K562 (cell line): ENCODE measurements around the gene TMOD2. TPM values are rescaled to one million over a fixed set of nuclear protein-coding genes. Genes with fewer than 3 reads are reported as not detected.

Experiments
- CBX3 ChIP-seq, 2 experiments: IDR thresholded peaks; 1 replicate in 1 of 2; 2 replicates in 1 of 2; pipeline ENCODE4 v1.6.1; 2012; ENCODE audit warnings: inconsistent platforms in 2 of 2, low read length in 2 of 2, borderline replicate concordance in 1 of 2, control low read depth in 1 of 2
- CSDE1 ChIP-seq, 2 experiments: fragments of 450-650 bp; IDR thresholded peaks; 2 replicates each; pipeline ENCODE4 v1.6.1; 2016; ENCODE audit warnings: mild to moderate bottlenecking in 1 of 2
- CTCF ChIP-seq, 3 experiments: IDR thresholded peaks in 2 of 3; conservative IDR thresholded peaks in 1 of 3; 2 replicates each; pipeline ENCODE4 v1.5.1; 2011 to 2012; ENCODE audit warnings: low read length in 3 of 3, mild to moderate bottlenecking in 3 of 3, control low read depth in 2 of 3, improper control_type of control experiment in 1 of 3, inconsistent platforms in 1 of 3, low read depth in 1 of 3, mixed read lengths in 1 of 3, moderate library complexity in 1 of 3; ENCODE audit not compliant: insufficient read depth in 2 of 3
- DLX4 ChIP-seq: fragments of 250-450 bp; sonication (Bioruptor Pico); IDR thresholded peaks from 2 replicates; pipeline ENCODE4 v1.6.1; 2021; ENCODE audit warnings: mild to moderate bottlenecking
- HDGF ChIP-seq: fragments of 450-650 bp; IDR thresholded peaks from 2 replicates; pipeline ENCODE4 v1.6.1; 2016
- HSF4 ChIP-seq: fragments of 250-450 bp; sonication (Bioruptor Pico); IDR thresholded peaks from 2 replicates; pipeline ENCODE4 v2.1.2; 2022; ENCODE audit warnings: mild to moderate bottlenecking, moderate library complexity, borderline replicate concordance
- KLF1 ChIP-seq: fragments of 450-650 bp; IDR thresholded peaks from 2 replicates; pipeline ENCODE4 v1.6.1; 2016; ENCODE audit warnings: missing genetic modification characterization, missing compliant biosample characterization
- KLF16 ChIP-seq: IDR thresholded peaks from 2 replicates; pipeline ENCODE4 v1.6.1; 2016; ENCODE audit warnings: antibody characterized with exemption
- MAFK ChIP-seq: IDR thresholded peaks from 2 replicates; pipeline ENCODE4 v1.6.1; 2011; ENCODE audit warnings: low read length, improper control_type of control experiment
- NELFE ChIP-seq: IDR thresholded peaks from 2 replicates; pipeline ENCODE4 v1.6.1; 2011; ENCODE audit warnings: mild to moderate bottlenecking; ENCODE audit not compliant: insufficient read depth, insufficient read length
- NFXL1 ChIP-seq: fragments of 450-650 bp; formaldehyde crosslinking; IDR thresholded peaks from 2 replicates; pipeline ENCODE4 v1.4.0; 2021; ENCODE audit warnings: mild to moderate bottlenecking
- NR2C2 ChIP-seq, 2 experiments: fragments of 200-800 bp in 1 of 2; sonication (Bioruptor generic) in 1 of 2; sonication (generic) in 1 of 2; formaldehyde crosslinking in 1 of 2; IDR thresholded peaks; 2 replicates each; pipeline versions ENCODE4 v1.6.1 to v1.8.0; 2016 to 2022; ENCODE audit warnings: mild to moderate bottlenecking in 1 of 2, missing compliant biosample characterization in 1 of 2, missing genetic modification characterization in 1 of 2, missing genetic modification reagents in 1 of 2
- RB1 ChIP-seq: fragments of 450-650 bp; IDR thresholded peaks from 2 replicates; pipeline ENCODE4 v1.6.1; 2017; ENCODE audit warnings: low read depth, mild to moderate bottlenecking
- RCOR1 ChIP-seq, 2 experiments: IDR thresholded peaks; 2 replicates each; pipeline ENCODE4 v1.6.1; 2012; ENCODE audit warnings: low read depth in 2 of 2, low read length in 2 of 2, borderline replicate concordance in 1 of 2, improper control_type of control experiment in 1 of 2
- SMC3 ChIP-seq: conservative IDR thresholded peaks from 2 replicates; pipeline ENCODE4 v1.6.1; 2011; ENCODE audit warnings: low read depth, low read length, improper control_type of control experiment; ENCODE audit not compliant: insufficient read depth
- TRIM28 ChIP-seq: fragments of 450-650 bp; IDR thresholded peaks from 2 replicates; pipeline ENCODE4 v1.6.1; 2017
- XRCC5 ChIP-seq: fragments of 200-400 bp; formaldehyde crosslinking; IDR thresholded peaks from 2 replicates; pipeline ENCODE4 v1.6.1; 2017; ENCODE audit warnings: low read depth, mild to moderate bottlenecking, low read length
- ZNF316 ChIP-seq: fragments of 450-650 bp; IDR thresholded peaks from 2 replicates; pipeline ENCODE4 v1.6.1; 2016
- ZNF384 ChIP-seq: IDR thresholded peaks from 2 replicates; pipeline ENCODE4 v1.6.1; 2012; ENCODE audit warnings: low read depth, low read length, improper control_type of control experiment
- polyA plus RNA-seq, 8 experiments: library from polyadenylated mRNA; depleted of rRNA in 4 of 8; stranded (reverse) in 5 of 8; unstranded in 3 of 8; fragments of >200 nt; fragmentation: Nextera tagmentation in 2 of 8; fragmentation: Illumina TruSeq in 1 of 8; extraction: Ambion mirVana in 2 of 8; extraction: Trizol in 1 of 8; gene quantifications; 2 replicates each; pipeline versions ENCODE4 v1.2.1 to v1.2.3, GENCODE V29; 2011 to 2014; ENCODE audit warnings: inconsistent platforms in 1 of 8, missing spikeins in 1 of 8
- total RNA-seq, 7 experiments: library from RNA; depleted of rRNA in 6 of 7; stranded (reverse); fragments of >200 nt in 6 of 7; fragmentation: Illumina TruSeq in 2 of 7; extraction: Trizol in 2 of 7; gene quantifications; 2 replicates each; pipeline versions ENCODE4 v1.2.1 to v1.2.3, GENCODE V29; 2011 to 2021; ENCODE audit warnings: low replicate concordance in 1 of 7

The TMOD2 gene
- total and polyA plus RNA-seq, 9 of the 15 experiments (the other 6 are each of a cell fraction or from before 2014, with no cell fraction given): 0.49 to 3.8 (median 3.0) TPM

GRCh38 chr15:51775967-51776816 is 24.8 kb downstream of the TMOD2 start (continued):
- TF ChIP-seq CTCF (IDR thresholded peaks at IDR 0.05 in 2 of 3, conservative IDR thresholded peaks at IDR 0.05 in 1 of 3; ENCODE audit: insufficient read depth in 2 of 3, low read depth in 1 of 3, low read length in 3 of 3) (peak; percentile 79 to 93 (median 80)), CSDE1 (IDR thresholded peaks at IDR 0.05) (no peak), ZNF316 (peak; percentile 98), NR2C2 (CRISPR knock-in tag; IDR thresholded peaks at IDR 0.05) (no peak), NR2C2 (tag; IDR thresholded peaks at IDR 0.05) (0 out of 2 replicates have a peak, but pooled peaks have one; percentile 16), HSF4 (CRISPR knock-in tag) (no peak), NELFE (no peak), RB1 (peak; percentile 26; the same call in 1 of the 2 replicates), CBX3 (IDR thresholded peaks at IDR 0.05; ENCODE audit: borderline replicate concordance in 1 of 2, low read length in 2 of 2) (0 out of 3 replicates have a peak, but pooled peaks of 1 of the 2 experiments have one; percentile 24), SMC3 (peak; percentile 96), TRIM28 (no peak), DLX4 (no peak), KLF16 (peak; percentile 30; the same call in 1 of the 2 replicates), NFXL1 (no peak), XRCC5 (0 out of 2 replicates have a peak, but pooled peaks have one; percentile 34), KLF1 (tag) (no peak), MAFK (peak; percentile 85), ZNF384 (peak; percentile 28; the same call in 1 of the 2 replicates), RCOR1 (IDR thresholded peaks at IDR 0.05; ENCODE audit: borderline replicate concordance in 1 of 2, low read depth in 2 of 2, low read length in 2 of 2) (peak in 1 of 2 experiments; percentile 32; a peak in 1 of 4 replicates), HDGF (0 out of 2 replicates have a peak, but pooled peaks have one; percentile 60)
